Prostate gland (tissue), 2 donors: Measurements from ENCODE around the gene LRRC36.

Experiments used
- CTCF ChIP-seq, 4 experiments: fragments of 200-600 bp in 2 of 4; fragments of 450-650 bp in 2 of 4; sonication (generic) in 2 of 4; IDR thresholded peaks; 1 replicate in 3 of 4; 2 replicates in 1 of 4; pipeline ENCODE4 v1.5.1; 2016 to 2019; ENCODE audit warnings: antibody characterized with exemption in 4 of 4, mild to moderate bottlenecking in 2 of 4, moderate library complexity in 2 of 4
- POLR2A ChIP-seq: fragments of 450-650 bp; IDR thresholded peaks from one replicate; pipeline ENCODE4 v1.6.1; 2016; ENCODE audit warnings: antibody characterized with exemption, mild to moderate bottlenecking

- TF ChIP-seq CTCF (IDR thresholded peaks at IDR 0.05) (no peak), POLR2A (no peak)
Observed at GRCh38 chr16:67386861-67387455, 60.3 kb downstream of the LRRC36 start.
